CD4-positive, alpha-beta T cell treated with Interleukin-1 beta for 1 hour (primary cell): ENCODE data around the gene DZIP3.
"Not testable (repeated sequence)": the region's sequence is repeated elsewhere in the genome, so short reads cannot be mapped to it uniquely, and the experiment has no call there.

Experiments
- DNase-seq, 2 donors: peaks; one replicate each; pipeline ENCODE4 v3.0.0-alpha.2; 2020 to 2022

Gene DZIP3

GRCh38 chr3:108599677-108600409 lies 10.3 kb downstream of the DZIP3 start:
- DNase-seq: no peak

GRCh38 chr3:108602249-108602934 lies 12.9 kb downstream of the DZIP3 start:
- DNase-seq: peak; percentile 59 to 64

GRCh38 chr3:108602935-108603294 lies 13.4 kb downstream of the DZIP3 start:
- no peak for DNase-seq

GRCh38 chr3:108603691-108604090 lies 14.2 kb downstream of the DZIP3 start:
- peak in 1 of 2 donors; percentile 64 for DNase-seq

- DNase-seq: no peak
Measured at GRCh38 chr3:108605028-108605427, 15.5 kb downstream of the DZIP3 start.

- DNase-seq: peak in 1 of 2 donors; percentile 16
Measured at GRCh38 chr3:108605491-108605890, 16.0 kb downstream of the DZIP3 start.

- no peak for DNase-seq
Measured at GRCh38 chr3:108608750-108609149, 19.2 kb downstream of the DZIP3 start.

- DNase-seq: no peak
Measured at GRCh38 chr3:108610651-108611050, 21.1 kb downstream of the DZIP3 start.

GRCh38 chr3:108616090-108616489 lies 26.6 kb downstream of the DZIP3 start:
- DNase-seq: not testable (repeated sequence)

GRCh38 chr3:108620250-108620649 lies 30.7 kb downstream of the DZIP3 start:
- DNase-seq: no peak

- no peak for DNase-seq
Measured at GRCh38 chr3:108623504-108623903, 34.0 kb downstream of the DZIP3 start.

- DNase-seq: no peak
Measured at GRCh38 chr3:108629974-108630373, 40.5 kb downstream of the DZIP3 start.

GRCh38 chr3:108642526-108642925 lies 53.0 kb downstream of the DZIP3 start:
- no peak for DNase-seq

GRCh38 chr3:108645364-108645763 lies 55.8 kb downstream of the DZIP3 start:
- DNase-seq: no peak

- not testable (repeated sequence) for DNase-seq
Measured at GRCh38 chr3:108655664-108656063, 66.1 kb downstream of the DZIP3 start.

GRCh38 chr3:108661699-108662098 lies 72.2 kb downstream of the DZIP3 start:
- DNase-seq: no peak

- DNase-seq: peak; percentile 37 to 77
Measured at GRCh38 chr3:108662142-108662738, 72.7 kb downstream of the DZIP3 start.

GRCh38 chr3:108664266-108664665 lies 74.7 kb downstream of the DZIP3 start:
- DNase-seq: no peak

- no peak for DNase-seq
Measured at GRCh38 chr3:108667312-108667711, 77.8 kb downstream of the DZIP3 start.

GRCh38 chr3:108669208-108669607 lies 79.7 kb downstream of the DZIP3 start:
- no peak for DNase-seq

- DNase-seq: no peak
Measured at GRCh38 chr3:108672701-108673100, 83.2 kb downstream of the DZIP3 start.

GRCh38 chr3:108673988-108674661 lies 84.6 kb downstream of the DZIP3 start:
- DNase-seq: no peak

GRCh38 chr3:108677811-108678210 lies 88.3 kb downstream of the DZIP3 start:
- DNase-seq: no peak

- DNase-seq: not testable (repeated sequence)
Measured at GRCh38 chr3:108692286-108692685, 102.8 kb downstream of the DZIP3 start.
